ENCODE measurements around the gene ELOVL3.

The ELOVL3 gene

DNA sequence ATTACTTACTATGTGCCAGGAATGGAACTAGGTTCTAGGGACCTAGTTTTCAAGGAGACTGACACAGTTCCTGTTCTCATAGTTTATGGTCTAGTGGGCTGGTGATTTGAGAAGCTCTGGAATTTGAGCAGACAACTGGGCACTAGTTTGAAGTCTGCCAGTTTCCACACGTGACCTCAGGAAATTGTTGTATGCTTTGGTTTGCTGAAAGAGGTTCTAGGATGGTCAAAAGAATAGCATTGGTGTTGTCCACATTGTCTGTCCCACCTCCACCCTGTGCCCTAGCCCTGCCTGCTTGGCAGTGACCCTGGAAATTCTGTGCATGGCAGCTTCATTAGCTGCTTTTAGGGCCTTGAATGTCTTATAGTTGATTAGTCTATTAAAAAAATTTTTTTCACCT, 48.0 kb downstream of the ELOVL3 start:
- DNase-seq, result no peak
- Histone ChIP-seq H2AFZ (ENCODE audit: low read length) (no peak overlapping the region), H3K27ac (ENCODE audit: low read length) (no peak overlapping the region), H3K36me3 (replicated peaks; ENCODE audit: insufficient read depth, low read length) (no peaks in the 10 kb centered on the region), H3F3A (ENCODE audit: insufficient read depth, low read length) (no peaks in the 10 kb centered on the region), H3K4me2 (ENCODE audit: low read depth, low read length) (no peak overlapping the region), H3K27me3 (replicated peaks; ENCODE audit: insufficient read depth, low read length) (no peaks in the 10 kb centered on the region), H3K9me2 (replicated peaks; ENCODE audit: insufficient read depth, low read length) (no peaks in the 10 kb centered on the region), H3K79me2 (ENCODE audit: low read length) (peaks cover 93% of the 10 kb centered on the region), H3K4me1 (ENCODE audit: low read length) (no peaks in the 10 kb centered on the region), H3K9me3 (replicated peaks; ENCODE audit: insufficient read depth, low read length) (no peaks in the 10 kb centered on the region), H3K4me3 (ENCODE audit: low read length) (no peak overlapping the region), H3K9ac (ENCODE audit: low read length) (no peak overlapping the region), H4K20me1 (ENCODE audit: insufficient read depth, low read length) (peaks cover 5% of the 10 kb centered on the region; the same call in 1 of the 2 replicates)
- TF ChIP-seq EZH2 (optimal IDR thresholded peaks at IDR 0.05; ENCODE audit: low read depth, low read length) (no peak), EZH2phosphoT487 (IDR thresholded peaks at IDR 0.05; ENCODE audit: low read length) (no peak)
- TF ChIP-seq, protein P1, sequence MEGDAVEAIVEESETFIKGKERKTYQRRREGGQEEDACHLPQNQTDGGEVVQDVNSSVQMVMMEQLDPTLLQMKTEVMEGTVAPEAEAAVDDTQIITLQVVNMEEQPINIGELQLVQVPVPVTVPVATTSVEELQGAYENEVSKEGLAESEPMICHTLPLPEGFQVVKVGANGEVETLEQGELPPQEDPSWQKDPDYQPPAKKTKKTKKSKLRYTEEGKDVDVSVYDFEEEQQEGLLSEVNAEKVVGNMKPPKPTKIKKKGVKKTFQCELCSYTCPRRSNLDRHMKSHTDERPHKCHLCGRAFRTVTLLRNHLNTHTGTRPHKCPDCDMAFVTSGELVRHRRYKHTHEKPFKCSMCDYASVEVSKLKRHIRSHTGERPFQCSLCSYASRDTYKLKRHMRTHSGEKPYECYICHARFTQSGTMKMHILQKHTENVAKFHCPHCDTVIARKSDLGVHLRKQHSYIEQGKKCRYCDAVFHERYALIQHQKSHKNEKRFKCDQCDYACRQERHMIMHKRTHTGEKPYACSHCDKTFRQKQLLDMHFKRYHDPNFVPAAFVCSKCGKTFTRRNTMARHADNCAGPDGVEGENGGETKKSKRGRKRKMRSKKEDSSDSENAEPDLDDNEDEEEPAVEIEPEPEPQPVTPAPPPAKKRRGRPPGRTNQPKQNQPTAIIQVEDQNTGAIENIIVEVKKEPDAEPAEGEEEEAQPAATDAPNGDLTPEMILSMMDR (IDR thresholded peaks at IDR 0.05; ENCODE audit: low read length), result no peak

DNA sequence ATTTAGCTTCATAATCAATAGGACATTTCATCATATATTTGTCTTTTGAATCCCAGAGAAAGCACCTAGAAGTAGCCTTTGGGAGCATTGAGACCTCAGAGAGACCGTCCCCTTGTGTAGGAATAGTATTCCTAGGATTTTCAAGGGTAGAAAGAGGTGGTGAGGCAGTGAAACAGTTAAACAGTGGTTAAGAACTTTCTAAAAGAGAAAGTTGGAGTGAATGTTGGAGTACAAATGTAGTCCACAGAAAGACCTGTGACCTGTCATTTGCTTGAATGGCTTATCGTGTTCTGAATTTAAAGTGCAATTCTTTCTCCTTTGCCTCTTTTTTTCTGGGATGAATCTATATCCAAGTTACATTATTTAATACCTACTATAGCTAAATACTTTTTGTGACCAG, 49.2 kb downstream of the ELOVL3 start:
- no peak overlapping the region for H3K4me3 ChIP-seq (ENCODE audit: low read length)
- H3K9me3 ChIP-seq (replicated peaks; ENCODE audit: insufficient read depth, low read length), result no peaks in the 10 kb centered on the region
- H3K4me1 ChIP-seq (ENCODE audit: low read length), result peaks cover 5% of the 10 kb centered on the region; the same call in 1 of the 2 replicates
- H3K36me3 ChIP-seq (replicated peaks; ENCODE audit: insufficient read depth, low read length), result no peaks in the 10 kb centered on the region
- peaks cover 95% of the 10 kb centered on the region for H3K79me2 ChIP-seq (ENCODE audit: low read length)
- no peak for TF ChIP-seq EZH2phosphoT487 (IDR thresholded peaks at IDR 0.05; ENCODE audit: low read length)
- no peak for TF ChIP-seq EZH2 (optimal IDR thresholded peaks at IDR 0.05; ENCODE audit: low read depth, low read length)
- TF ChIP-seq, protein P1 (IDR thresholded peaks at IDR 0.05; ENCODE audit: low read length), result no peak
- no peaks in the 10 kb centered on the region for H3K9me2 ChIP-seq (replicated peaks; ENCODE audit: insufficient read depth, low read length)
- DNase-seq, result no peak
- no peaks in the 10 kb centered on the region for H3F3A ChIP-seq (ENCODE audit: insufficient read depth, low read length)
- H3K4me2 ChIP-seq (ENCODE audit: low read depth, low read length), result no peak overlapping the region
- H3K9ac ChIP-seq (ENCODE audit: low read length), result no peak overlapping the region
- no peak overlapping the region for H2AFZ ChIP-seq (ENCODE audit: low read length)
- H3K27ac ChIP-seq (ENCODE audit: low read length), result no peak overlapping the region
- peaks cover 5% of the 10 kb centered on the region; the same call in 1 of the 2 replicates for H4K20me1 ChIP-seq (ENCODE audit: insufficient read depth, low read length)
- no peaks in the 10 kb centered on the region for H3K27me3 ChIP-seq (replicated peaks; ENCODE audit: insufficient read depth, low read length)

DNA sequence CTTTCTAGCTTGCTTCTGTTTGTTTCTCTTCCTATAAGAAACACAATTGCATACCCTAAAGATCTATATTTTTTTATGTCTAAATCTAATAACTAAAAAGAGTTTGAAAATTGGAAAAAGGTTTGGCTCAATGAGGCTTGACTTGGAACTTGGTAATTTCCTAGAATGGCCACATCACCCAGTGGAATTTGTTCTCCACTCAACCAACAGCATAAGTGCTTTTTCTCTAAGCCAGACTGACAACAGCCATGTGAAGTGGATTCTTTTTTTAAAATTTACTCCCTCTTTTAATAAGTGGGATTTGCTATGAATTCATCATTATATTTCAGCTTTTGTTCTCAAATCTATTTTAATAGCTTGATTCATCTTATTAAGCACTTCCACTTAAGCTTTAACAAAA, 53.0 kb downstream of the ELOVL3 start:
- H3F3A ChIP-seq (ENCODE audit: insufficient read depth, low read length), result 0 out of 2 replicates have a peak, but pooled peaks cover 4% of the 10 kb centered on the region
- no peak overlapping the region for H3K9ac ChIP-seq (ENCODE audit: low read length)
- H3K27ac ChIP-seq (ENCODE audit: low read length), result no peak overlapping the region
- no peaks in the 10 kb centered on the region for H3K9me2 ChIP-seq (replicated peaks; ENCODE audit: insufficient read depth, low read length)
- H3K9me3 ChIP-seq (replicated peaks; ENCODE audit: insufficient read depth, low read length), result no peaks in the 10 kb centered on the region
- H3K4me1 ChIP-seq (ENCODE audit: low read length), result peaks cover 11% of the 10 kb centered on the region; the same call in 1 of the 2 replicates
- H2AFZ ChIP-seq (ENCODE audit: low read length), result no peak overlapping the region
- peaks cover 90% of the 10 kb centered on the region for H3K79me2 ChIP-seq (ENCODE audit: low read length)
- DNase-seq, result no peak
- peaks cover 16% of the 10 kb centered on the region for H4K20me1 ChIP-seq (ENCODE audit: insufficient read depth, low read length)
- no peak overlapping the region for H3K4me2 ChIP-seq (ENCODE audit: low read depth, low read length)
- H3K4me3 ChIP-seq (ENCODE audit: low read length), result no peak overlapping the region
- TF ChIP-seq, protein P1 (IDR thresholded peaks at IDR 0.05; ENCODE audit: low read length), result no peak
- TF ChIP-seq EZH2phosphoT487 (IDR thresholded peaks at IDR 0.05; ENCODE audit: low read length) (no peak), EZH2 (optimal IDR thresholded peaks at IDR 0.05; ENCODE audit: low read depth, low read length) (no peak)
- H3K27me3 ChIP-seq (replicated peaks; ENCODE audit: insufficient read depth, low read length), result no peaks in the 10 kb centered on the region
- no peaks in the 10 kb centered on the region for H3K36me3 ChIP-seq (replicated peaks; ENCODE audit: insufficient read depth, low read length)

All from MM.1S (cell line).